GM12878 (cell line): ENCODE data around the gene IPO5. TPM values are rescaled to one million over a fixed set of nuclear protein-coding genes. Genes with fewer than 3 reads are reported as not detected.

Experiments used
- ATAC-seq: fragments of 200-7000 bp; cut with Tn5 transposase; 3 replicates; pipeline ENCODE4 v1.9.1; 2020; ENCODE audit warnings: mild to moderate bottlenecking, moderate library complexity
- BruUV-seq: library from RNA; stranded (reverse); fragments of 400-500 nt; replicated peaks from 2 replicates; lab custom pipeline; 2021; lab: Mats Ljungman, UMichigan
- CTCF ChIA-PET: fragments of 300-600 bp; sonication (Branson Sonifier 250); formaldehyde crosslinking; extraction: SDS; loops from one replicate; lab custom pipeline; 2021; ENCODE audit warnings: inconsistent platforms; lab: Yijun Ruan, JAX
- POLR2A ChIA-PET: fragments of 350-600 bp; formaldehyde crosslinking; extraction: SDS; loops from one replicate; lab custom pipeline; 2021; ENCODE audit warnings: inconsistent platforms; lab: Charles Lee
- RAD21 ChIA-PET: fragments of 300-600 bp; sonication (Branson Sonifier 250); formaldehyde crosslinking; loops from one replicate; lab custom pipeline; 2023; ENCODE audit warnings: antibody characterized with exemption; ENCODE audit not compliant: unreplicated experiment; lab: Charles Lee
- SMC1A ChIA-PET: fragments of 300-600 bp; sonication (Branson Sonifier 250); formaldehyde crosslinking; loops from one replicate; lab custom pipeline; 2023; ENCODE audit not compliant: unreplicated experiment, uncharacterized antibody; lab: Charles Lee
- DNase-seq: peaks from one replicate; pipeline ENCODE4 v3.0.0-alpha.2; 2011; ENCODE audit warnings: low read depth, low spot score
- FAIRE-seq: peaks from 3 replicates; lab custom pipeline; 2011; peaks lifted over from hg19 to GRCh38; lab: Jason Lieb, UNC
- H2AFZ ChIP-seq: 2 replicates; pipeline ENCODE4 v1.6.0; 2011; ENCODE audit warnings: low read depth, low read length, control low read depth; ENCODE audit not compliant: control insufficient read depth
- H3K27ac ChIP-seq: 2 replicates; pipeline ENCODE4 v1.5.1; 2011; ENCODE audit warnings: control low read depth; ENCODE audit not compliant: control insufficient read depth, insufficient read depth
- H3K27me3 ChIP-seq, 2 experiments: replicated peaks in 1 of 2; 2 replicates each; pipeline versions ENCODE4 v1.6.0 to v1.6.1; 2011; ENCODE audit warnings: low read length in 1 of 2; ENCODE audit not compliant: control insufficient read depth in 2 of 2, insufficient read depth in 2 of 2
- H3K36me3 ChIP-seq, 2 experiments: 2 replicates each; pipeline ENCODE4 v1.5.1; 2011; ENCODE audit warnings: low read length in 1 of 2; ENCODE audit not compliant: control insufficient read depth in 2 of 2, insufficient read depth in 2 of 2
- H3K4me1 ChIP-seq: 2 replicates; pipeline ENCODE4 v1.6.1; 2011; ENCODE audit warnings: mild to moderate bottlenecking, low read length, moderate library complexity, mixed read lengths; ENCODE audit not compliant: control insufficient read depth, insufficient read depth
- H3K4me2 ChIP-seq: 2 replicates; pipeline ENCODE4 v1.6.0; 2011; ENCODE audit warnings: control low read depth; ENCODE audit not compliant: control insufficient read depth, insufficient read depth
- H3K4me3 ChIP-seq: fragments of 200-600 bp; sonication (generic); 2 replicates; pipeline ENCODE4 v1.5.1; 2016
- H3K79me2 ChIP-seq: 2 replicates; pipeline ENCODE4 v1.6.0; 2011; ENCODE audit warnings: low read length; ENCODE audit not compliant: control insufficient read depth, insufficient read depth
- H3K9ac ChIP-seq: 2 replicates; pipeline ENCODE4 v1.8.0; 2011; ENCODE audit warnings: low read length, control low read depth, mixed read lengths; ENCODE audit not compliant: control insufficient read depth, insufficient read depth
- H3K9me3 ChIP-seq: replicated peaks from 3 replicates; pipeline ENCODE4 v1.5.1; 2011; ENCODE audit warnings: mild to moderate bottlenecking, low read length; ENCODE audit not compliant: control insufficient read depth, insufficient read depth
- H4K20me1 ChIP-seq: 2 replicates; pipeline ENCODE4 v1.6.0; 2011; ENCODE audit not compliant: control insufficient read depth, insufficient read depth
- ATF3 ChIP-seq: IDR thresholded peaks from 2 replicates; pipeline ENCODE4 v1.6.1; 2011; ENCODE audit warnings: low read depth, mild to moderate bottlenecking, low read length, moderate library complexity, borderline replicate concordance; ENCODE audit errors: extremely low read depth
- CHD2 ChIP-seq: IDR thresholded peaks from 2 replicates; pipeline ENCODE4 v1.6.1; 2011; ENCODE audit warnings: low read depth, low read length, improper control_type of control experiment, borderline replicate concordance
- ETV6 ChIP-seq, 2 experiments: fragments of 450-650 bp in 1 of 2; IDR thresholded peaks in 1 of 2; conservative IDR thresholded peaks in 1 of 2; 2 replicates each; pipeline ENCODE4 v1.6.1; 2014; ENCODE audit warnings: antibody characterized with exemption in 1 of 2, borderline replicate concordance in 1 of 2, low read depth in 1 of 2, mild to moderate bottlenecking in 1 of 2, moderate library complexity in 1 of 2
- HSF1 ChIP-seq: fragments of 150-350 bp; IDR thresholded peaks from 2 replicates; pipeline ENCODE4 v1.6.1; 2014; ENCODE audit warnings: mild to moderate bottlenecking, low read depth, low read length
- RELB ChIP-seq: fragments of 450-650 bp; IDR thresholded peaks from 2 replicates; pipeline ENCODE4 v1.6.1; 2017; ENCODE audit warnings: low read depth, mild to moderate bottlenecking, moderate library complexity
- RUNX3 ChIP-seq: IDR thresholded peaks from 2 replicates; pipeline ENCODE4 v1.6.1; 2012; ENCODE audit warnings: low read length, inconsistent platforms
- SMAD5 ChIP-seq: IDR thresholded peaks from 2 replicates; pipeline ENCODE4 v1.6.1; 2016; ENCODE audit warnings: antibody characterized with exemption, low read depth
- SP1 ChIP-seq: IDR thresholded peaks from one replicate; pipeline ENCODE4 v1.6.1; 2011; ENCODE audit warnings: low read depth, low read length
- STAT3 ChIP-seq: IDR thresholded peaks from 2 replicates; pipeline ENCODE4 v1.6.1; 2011; ENCODE audit warnings: low read depth, low read length, improper control_type of control experiment
- ZNF24 ChIP-seq: fragments of 450-650 bp; IDR thresholded peaks from 2 replicates; pipeline ENCODE4 v1.6.1; 2017; ENCODE audit warnings: antibody characterized with exemption, mild to moderate bottlenecking
- WGBS: methylation state at CpG from one replicate; pipeline ENCODE4 v1.1.6; 2016; ENCODE audit warnings: low lambda C conversion rate; ENCODE audit not compliant: insufficient replicate concordance, insufficient coverage; ENCODE audit errors: missing lambda C conversion rate; 5-methylcytosine and 5-hydroxymethylcytosine counted together
- in situ Hi-C: fragments of 300-500 bp; cut with MboI; formaldehyde crosslinking; loops from 9 replicates; pipeline ENCODE4 v1.14.3; 2018; ENCODE audit warnings: mixed read lengths
- intact Hi-C: fragments of 100-400 bp; cut with micrococcal nuclease; formaldehyde crosslinking; loops from one replicate; pipeline ENCODE4 v1.14.2; 2022; ENCODE audit not compliant: unreplicated experiment
- polyA plus RNA-seq, 11 experiments: library from polyadenylated mRNA; depleted of rRNA in 4 of 11; unstranded in 6 of 11; stranded (reverse) in 5 of 11; fragments of >200 nt; fragmentation: Nextera tagmentation in 4 of 11; fragmentation: Illumina TruSeq in 1 of 11; extraction: Ambion mirVana in 4 of 11; extraction: Trizol in 1 of 11; gene quantifications; 1 replicate in 1 of 11; 2 replicates in 10 of 11; pipeline versions ENCODE4 v1.2.1 to v1.2.3, GENCODE V29; 2011 to 2016; ENCODE audit warnings: inconsistent platforms in 2 of 11, missing spikeins in 2 of 11, low read depth in 1 of 11
- total RNA-seq, 4 experiments: library from RNA; depleted of rRNA in 3 of 4; stranded (reverse); fragments of >200 nt in 3 of 4; fragmentation: Illumina TruSeq in 1 of 4; extraction: Trizol in 1 of 4; gene quantifications; 2 replicates each; pipeline versions ENCODE4 v1.2.1 to v1.2.3, GENCODE V29; 2013 to 2021

The IPO5 gene
- total and polyA plus RNA-seq, 10 of the 15 experiments (the other 5 are each of a cell fraction or from before 2014, with no cell fraction given), result 45.7 to 196 (median 134) TPM

GRCh38 chr13:97962887-97963286 lies 9.4 kb downstream of the IPO5 start:
- Histone ChIP-seq H3K79me2 (no peaks in the 10 kb centered on the region), H3K9ac (no peak overlapping the region), H4K20me1 (no peaks in the 10 kb centered on the region), H3K4me3 (no peak overlapping the region), H3K27ac (no peak overlapping the region), H3K4me1 (no peaks in the 10 kb centered on the region), H3K9me3 (no peaks in the 10 kb centered on the region), H3K4me2 (no peak overlapping the region), H2AFZ (no peak overlapping the region)
- FAIRE-seq, result no peak
- BruUV-seq, result no TSS peak
- in situ Hi-C loops (no loop called here), intact Hi-C loops (no loop called here)
- POLR2A ChIA-PET, result no interaction called here
- TF ChIP-seq ZNF24 (no peak), STAT3 (no peak), SP1 (no peak), RUNX3 (no peak), ATF3 (no peak), ETV6 (conservative IDR thresholded peaks at IDR 0.05 in 1 of 2, IDR thresholded peaks at IDR 0.05 in 1 of 2; ENCODE audit: borderline replicate concordance in 1 of 2, low read depth in 1 of 2) (no peak), RELB (no peak), SMAD5 (no peak), HSF1 (no peak), CHD2 (no peak)
- TF ChIP-seq, all 136 proteins: peak for 0
- WGBS, result 23% methylated on average over 2 of the region's 2 CpGs
- RAD21 ChIA-PET, result no interaction called here
- ATAC-seq (no peak), DNase-seq (no peak)
- CTCF ChIA-PET, result interaction anchor here (0.6 kb wide), 1 partner anchor 483 kb away, joined by 3 read pairs; no protein-coding TSS in a partner anchor
- H3K27me3 ChIP-seq, result no peaks in the 10 kb centered on the region
- SMC1A ChIA-PET, result no interaction called here
- no peaks in the 10 kb centered on the region for H3K36me3 ChIP-seq
